Gastrocnemius medialis (tissue), 4 donors: ENCODE measurements around the gene SLC47A2.

Source experiments
- CTCF ChIP-seq, 5 experiments: fragments of 450-650 bp in 3 of 5; fragments of 200-600 bp in 2 of 5; sonication (generic) in 2 of 5; IDR thresholded peaks in 4 of 5; conservative IDR thresholded peaks in 1 of 5; 1 replicate in 4 of 5; 2 replicates in 1 of 5; pipeline ENCODE4 v1.5.1; 2016 to 2019; ENCODE audit warnings: antibody characterized with exemption in 5 of 5, mild to moderate bottlenecking in 3 of 5, moderate library complexity in 3 of 5
- POLR2A ChIP-seq, 2 donors: fragments of 450-650 bp; IDR thresholded peaks; one replicate each; pipeline ENCODE4 v1.6.1; 2017; ENCODE audit warnings: antibody characterized with exemption in 2 of 2, mild to moderate bottlenecking in 2 of 2, moderate library complexity in 2 of 2

- TF ChIP-seq CTCF (IDR thresholded peaks at IDR 0.05 in 4 of 5, conservative IDR thresholded peaks at IDR 0.05 in 1 of 5) (no peak), POLR2A (IDR thresholded peaks at IDR 0.05) (no peak)
These were observed 11.2 kb upstream of the SLC47A2 start for GRCh38 chr17:19727501-19728078.
